Measurements from ENCODE around the gene PACSIN2.

DNA sequence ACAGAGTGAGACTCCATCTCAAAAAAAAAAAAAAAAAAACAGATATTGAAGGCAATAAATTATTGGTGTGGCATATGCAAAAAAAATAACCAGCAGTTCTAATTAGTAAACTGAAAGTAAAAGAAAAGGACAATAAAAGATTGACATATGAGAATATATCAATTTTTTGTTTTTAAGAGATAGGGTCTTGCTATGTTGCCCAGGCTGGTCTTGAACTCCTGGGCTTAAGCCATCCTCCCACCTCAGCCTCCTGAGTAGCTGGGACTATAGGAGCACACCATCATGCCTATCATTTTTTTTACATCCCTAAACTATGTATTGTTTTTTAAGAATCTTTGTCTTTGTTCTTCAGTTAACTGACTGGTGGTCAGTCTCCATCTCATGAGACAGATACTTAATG is 31.5 kb downstream of the PACSIN2 start:
- TF ChIP-seq, protein P1, sequence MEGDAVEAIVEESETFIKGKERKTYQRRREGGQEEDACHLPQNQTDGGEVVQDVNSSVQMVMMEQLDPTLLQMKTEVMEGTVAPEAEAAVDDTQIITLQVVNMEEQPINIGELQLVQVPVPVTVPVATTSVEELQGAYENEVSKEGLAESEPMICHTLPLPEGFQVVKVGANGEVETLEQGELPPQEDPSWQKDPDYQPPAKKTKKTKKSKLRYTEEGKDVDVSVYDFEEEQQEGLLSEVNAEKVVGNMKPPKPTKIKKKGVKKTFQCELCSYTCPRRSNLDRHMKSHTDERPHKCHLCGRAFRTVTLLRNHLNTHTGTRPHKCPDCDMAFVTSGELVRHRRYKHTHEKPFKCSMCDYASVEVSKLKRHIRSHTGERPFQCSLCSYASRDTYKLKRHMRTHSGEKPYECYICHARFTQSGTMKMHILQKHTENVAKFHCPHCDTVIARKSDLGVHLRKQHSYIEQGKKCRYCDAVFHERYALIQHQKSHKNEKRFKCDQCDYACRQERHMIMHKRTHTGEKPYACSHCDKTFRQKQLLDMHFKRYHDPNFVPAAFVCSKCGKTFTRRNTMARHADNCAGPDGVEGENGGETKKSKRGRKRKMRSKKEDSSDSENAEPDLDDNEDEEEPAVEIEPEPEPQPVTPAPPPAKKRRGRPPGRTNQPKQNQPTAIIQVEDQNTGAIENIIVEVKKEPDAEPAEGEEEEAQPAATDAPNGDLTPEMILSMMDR (IDR thresholded peaks at IDR 0.05; ENCODE audit: insufficient read depth, low read length): no peak
- no peak for TF ChIP-seq POLR2AphosphoS5 (IDR thresholded peaks at IDR 0.05; ENCODE audit: low read depth)
- TF ChIP-seq, protein P2, sequence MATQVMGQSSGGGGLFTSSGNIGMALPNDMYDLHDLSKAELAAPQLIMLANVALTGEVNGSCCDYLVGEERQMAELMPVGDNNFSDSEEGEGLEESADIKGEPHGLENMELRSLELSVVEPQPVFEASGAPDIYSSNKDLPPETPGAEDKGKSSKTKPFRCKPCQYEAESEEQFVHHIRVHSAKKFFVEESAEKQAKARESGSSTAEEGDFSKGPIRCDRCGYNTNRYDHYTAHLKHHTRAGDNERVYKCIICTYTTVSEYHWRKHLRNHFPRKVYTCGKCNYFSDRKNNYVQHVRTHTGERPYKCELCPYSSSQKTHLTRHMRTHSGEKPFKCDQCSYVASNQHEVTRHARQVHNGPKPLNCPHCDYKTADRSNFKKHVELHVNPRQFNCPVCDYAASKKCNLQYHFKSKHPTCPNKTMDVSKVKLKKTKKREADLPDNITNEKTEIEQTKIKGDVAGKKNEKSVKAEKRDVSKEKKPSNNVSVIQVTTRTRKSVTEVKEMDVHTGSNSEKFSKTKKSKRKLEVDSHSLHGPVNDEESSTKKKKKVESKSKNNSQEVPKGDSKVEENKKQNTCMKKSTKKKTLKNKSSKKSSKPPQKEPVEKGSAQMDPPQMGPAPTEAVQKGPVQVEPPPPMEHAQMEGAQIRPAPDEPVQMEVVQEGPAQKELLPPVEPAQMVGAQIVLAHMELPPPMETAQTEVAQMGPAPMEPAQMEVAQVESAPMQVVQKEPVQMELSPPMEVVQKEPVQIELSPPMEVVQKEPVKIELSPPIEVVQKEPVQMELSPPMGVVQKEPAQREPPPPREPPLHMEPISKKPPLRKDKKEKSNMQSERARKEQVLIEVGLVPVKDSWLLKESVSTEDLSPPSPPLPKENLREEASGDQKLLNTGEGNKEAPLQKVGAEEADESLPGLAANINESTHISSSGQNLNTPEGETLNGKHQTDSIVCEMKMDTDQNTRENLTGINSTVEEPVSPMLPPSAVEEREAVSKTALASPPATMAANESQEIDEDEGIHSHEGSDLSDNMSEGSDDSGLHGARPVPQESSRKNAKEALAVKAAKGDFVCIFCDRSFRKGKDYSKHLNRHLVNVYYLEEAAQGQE (IDR thresholded peaks at IDR 0.05; ENCODE audit: insufficient replicate concordance, low read depth): no peak
